Esophagus muscularis mucosa (tissue), 4 donors: Measurements from ENCODE around the gene DLEU7. TPM values are rescaled to one million over a fixed set of nuclear protein-coding genes. Genes with fewer than 3 reads are reported as not detected.

Source experiments
- DNase-seq: peaks from one replicate; pipeline ENCODE4 v3.0.0-alpha.2; 2017; ENCODE audit errors: extremely low spot score
- H3K27ac ChIP-seq, 4 donors: fragments of 200-600 bp; sonication (generic); replicated peaks in 1 of 4; 1 replicate in 3 of 4; 2 replicates in 1 of 4; pipeline ENCODE4 v1.5.1; 2016 to 2019; ENCODE audit warnings: mild to moderate bottlenecking in 1 of 4
- H3K27me3 ChIP-seq, 4 donors: fragments of 200-600 bp; sonication (generic); one replicate each; pipeline versions ENCODE4 v1.5.1 to v1.6.0; 2016 to 2019
- H3K36me3 ChIP-seq, 4 donors: fragments of 200-600 bp; sonication (generic); one replicate each; pipeline ENCODE4 v1.5.1; 2016 to 2019
- H3K4me1 ChIP-seq, 4 donors: fragments of 200-600 bp; sonication (generic); one replicate each; pipeline ENCODE4 v1.5.1; 2016 to 2019
- H3K4me3 ChIP-seq, 4 donors: fragments of 200-600 bp; sonication (generic); 1 replicate in 2 of 4; 2 replicates in 2 of 4; pipeline ENCODE4 v1.5.1; 2016 to 2019; ENCODE audit warnings: mild to moderate bottlenecking in 4 of 4, moderate library complexity in 1 of 4
- H3K9me3 ChIP-seq, 4 donors: fragments of 200-600 bp; sonication (generic); 1 replicate in 3 of 4; 2 replicates in 1 of 4; pipeline ENCODE4 v1.5.1; 2016 to 2019
- CTCF ChIP-seq, 3 experiments: fragments of 200-600 bp in 2 of 3; fragments of 450-650 bp in 1 of 3; sonication (generic) in 2 of 3; IDR thresholded peaks; one replicate each; pipeline ENCODE4 v1.5.1; 2017 to 2019; ENCODE audit warnings: antibody characterized with exemption in 3 of 3, mild to moderate bottlenecking in 2 of 3, moderate library complexity in 1 of 3
- EP300 ChIP-seq: sonication (generic); formaldehyde crosslinking; IDR thresholded peaks from one replicate; pipeline ENCODE4 v1.6.1; 2017; ENCODE audit warnings: antibody characterized with exemption
- POLR2A ChIP-seq: fragments of 450-650 bp; IDR thresholded peaks from one replicate; pipeline ENCODE4 v1.6.1; 2017; ENCODE audit warnings: antibody characterized with exemption, moderate library complexity, mild to moderate bottlenecking, low read depth
- POLR2AphosphoS5 ChIP-seq, 2 donors: sonication (generic); formaldehyde crosslinking; IDR thresholded peaks; one replicate each; pipeline ENCODE4 v1.6.1; 2017; ENCODE audit warnings: antibody characterized with exemption in 2 of 2
- WGBS: methylation state at CpG from one replicate; pipeline ENCODE4 v1.1.5; 2018; 5-methylcytosine and 5-hydroxymethylcytosine counted together
- intact Hi-C: fragments of 100-400 bp; cut with DNase I; formaldehyde crosslinking; loops from one replicate; pipeline ENCODE4 v1.15.1; 2023
- total RNA-seq, 4 donors: library from RNA; depleted of rRNA; stranded (reverse); fragments of >200 nt; gene quantifications; one replicate each; pipeline versions ENCODE4 v1.1.0 to v1.2.1, GENCODE V29; 2016

DLEU7 gene
- total RNA-seq, 4 donors from 2014 or later = 0.17 to 0.42 TPM; not detected in 2

GRCh38 chr13:50842990-50843256 is 569 bp downstream of the DLEU7 start:
- H3K27me3 ChIP-seq = peaks cover 0 to 10% (median 2%) of the 10 kb centered on the region in 4 donors
- H3K4me1 ChIP-seq = peaks cover 7 to 37% (median 32%) of the 10 kb centered on the region in 4 donors
- WGBS = no CpG with 5 or more reads among the region's 8 CpGs
- no peak for DNase-seq
- peak overlapping the region; percentile 44 to 55 (median 50) for H3K4me3 ChIP-seq
- TF ChIP-seq CTCF (IDR thresholded peaks at IDR 0.05) (no peak), POLR2AphosphoS5 (IDR thresholded peaks at IDR 0.05) (no peak), EP300 (no peak), POLR2A (no peak)
- H3K9me3 ChIP-seq = no peaks in the 10 kb centered on the region
- intact Hi-C loops = no loop called here
- H3K36me3 ChIP-seq = no peaks in the 10 kb centered on the region
- H3K27ac ChIP-seq = no peak overlapping the region

- Histone ChIP-seq H3K27ac (no peak overlapping the region), H3K9me3 (no peaks in the 10 kb centered on the region), H3K27me3 (peaks cover 0 to 10% (median 2%) of the 10 kb centered on the region in 4 donors), H3K36me3 (no peaks in the 10 kb centered on the region), H3K4me3 (peak overlapping the region; percentile 44 to 55 (median 50)), H3K4me1 (peaks cover 7 to 32% (median 29%) of the 10 kb centered on the region in 4 donors)
- TF ChIP-seq EP300 (no peak), POLR2AphosphoS5 (IDR thresholded peaks at IDR 0.05) (no peak), CTCF (IDR thresholded peaks at IDR 0.05) (no peak), POLR2A (no peak)
- WGBS = 72% methylated on average over 9 of the region's 10 CpGs
- no peak for DNase-seq
- intact Hi-C loops = no loop called here
Observed at GRCh38 chr13:50842251-50842989, 1.1 kb downstream of the DLEU7 start.

- no peak for DNase-seq
- Histone ChIP-seq H3K4me1 (peaks cover 7 to 26% (median 22%) of the 10 kb centered on the region in 4 donors), H3K27ac (no peak overlapping the region), H3K4me3 (no peak overlapping the region), H3K9me3 (no peaks in the 10 kb centered on the region), H3K36me3 (no peaks in the 10 kb centered on the region), H3K27me3 (peaks cover 0 to 10% (median 2%) of the 10 kb centered on the region in 4 donors)
- TF ChIP-seq CTCF (IDR thresholded peaks at IDR 0.05) (no peak), EP300 (no peak), POLR2A (no peak), POLR2AphosphoS5 (IDR thresholded peaks at IDR 0.05) (no peak)
- intact Hi-C loops = no loop called here
- 91% methylated on average over 7 of the region's 7 CpGs for WGBS
Observed at GRCh38 chr13:50841786-50842185, 1.7 kb downstream of the DLEU7 start.

- H3K36me3 ChIP-seq = no peaks in the 10 kb centered on the region
- TF ChIP-seq EP300 (no peak), CTCF (IDR thresholded peaks at IDR 0.05) (no peak), POLR2AphosphoS5 (IDR thresholded peaks at IDR 0.05) (no peak), POLR2A (no peak)
- peaks cover 7 to 18% (median 15%) of the 10 kb centered on the region in 4 donors for H3K4me1 ChIP-seq
- H3K27ac ChIP-seq = no peak overlapping the region
- no peaks in the 10 kb centered on the region for H3K9me3 ChIP-seq
- H3K27me3 ChIP-seq = peaks cover 0 to 10% (median 2%) of the 10 kb centered on the region in 4 donors
- H3K4me3 ChIP-seq = no peak overlapping the region
- WGBS = 100% methylated on average over 3 of the region's 3 CpGs
- intact Hi-C loops = no loop called here
- DNase-seq = no peak
Observed at GRCh38 chr13:50840284-50840683, 3.2 kb downstream of the DLEU7 start.

- Histone ChIP-seq H3K27me3 (peaks cover 0 to 10% (median 2%) of the 10 kb centered on the region in 4 donors), H3K9me3 (no peaks in the 10 kb centered on the region), H3K4me3 (no peak overlapping the region), H3K27ac (no peak overlapping the region), H3K4me1 (peaks cover 7 to 18% (median 15%) of the 10 kb centered on the region in 4 donors), H3K36me3 (no peaks in the 10 kb centered on the region)
- TF ChIP-seq POLR2A (no peak), EP300 (no peak), POLR2AphosphoS5 (IDR thresholded peaks at IDR 0.05) (no peak), CTCF (IDR thresholded peaks at IDR 0.05) (no peak)
- 97% methylated on average over 4 of the region's 4 CpGs for WGBS
- intact Hi-C loops = no loop called here
- no peak for DNase-seq
Observed at GRCh38 chr13:50839828-50840227, 3.7 kb downstream of the DLEU7 start.
